Sigmoid colon (tissue), 4 donors: ENCODE data around the gene GOLGA8T.
"Not testable (repeated sequence)": the region's sequence is repeated elsewhere in the genome, so short reads cannot be mapped to it uniquely, and the experiment has no call there.

ENCODE experiments used
- POLR2AphosphoS5 ChIP-seq, 4 donors: sonication (generic); formaldehyde crosslinking; IDR thresholded peaks; one replicate each; pipeline ENCODE4 v1.6.1; 2017; ENCODE audit warnings: antibody characterized with exemption in 4 of 4
- TF ChIP-seq, protein P1 (sequence below), 4 experiments: fragments of 450-650 bp in 3 of 4; fragments of 200-600 bp in 1 of 4; IDR thresholded peaks; one replicate each; pipeline ENCODE4 v1.5.1; 2016 to 2019; ENCODE audit warnings: antibody characterized with exemption in 4 of 4, mild to moderate bottlenecking in 3 of 4, moderate library complexity in 2 of 4

DNA sequence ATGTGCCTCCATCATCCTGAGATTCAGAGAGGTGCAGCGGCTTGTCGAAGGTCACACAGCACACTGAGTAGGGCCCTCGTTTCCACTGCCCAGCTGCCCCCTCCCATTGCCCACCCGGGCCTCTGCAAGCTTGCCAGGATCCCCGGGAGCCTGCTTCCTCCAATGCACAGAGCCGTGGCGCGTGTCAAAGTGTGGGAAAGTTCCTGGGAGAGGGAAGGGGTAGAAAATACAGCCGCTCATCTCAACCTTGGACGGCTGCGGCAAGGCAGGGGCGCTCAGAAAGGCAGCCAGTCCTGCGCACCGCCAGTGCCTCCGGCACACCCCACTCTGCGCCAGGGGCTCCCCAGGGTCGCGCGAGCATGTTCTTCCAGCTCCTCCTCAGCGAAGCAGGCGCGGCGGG lies 56.3 kb downstream of the GOLGA8T start:
- TF ChIP-seq, protein P1, sequence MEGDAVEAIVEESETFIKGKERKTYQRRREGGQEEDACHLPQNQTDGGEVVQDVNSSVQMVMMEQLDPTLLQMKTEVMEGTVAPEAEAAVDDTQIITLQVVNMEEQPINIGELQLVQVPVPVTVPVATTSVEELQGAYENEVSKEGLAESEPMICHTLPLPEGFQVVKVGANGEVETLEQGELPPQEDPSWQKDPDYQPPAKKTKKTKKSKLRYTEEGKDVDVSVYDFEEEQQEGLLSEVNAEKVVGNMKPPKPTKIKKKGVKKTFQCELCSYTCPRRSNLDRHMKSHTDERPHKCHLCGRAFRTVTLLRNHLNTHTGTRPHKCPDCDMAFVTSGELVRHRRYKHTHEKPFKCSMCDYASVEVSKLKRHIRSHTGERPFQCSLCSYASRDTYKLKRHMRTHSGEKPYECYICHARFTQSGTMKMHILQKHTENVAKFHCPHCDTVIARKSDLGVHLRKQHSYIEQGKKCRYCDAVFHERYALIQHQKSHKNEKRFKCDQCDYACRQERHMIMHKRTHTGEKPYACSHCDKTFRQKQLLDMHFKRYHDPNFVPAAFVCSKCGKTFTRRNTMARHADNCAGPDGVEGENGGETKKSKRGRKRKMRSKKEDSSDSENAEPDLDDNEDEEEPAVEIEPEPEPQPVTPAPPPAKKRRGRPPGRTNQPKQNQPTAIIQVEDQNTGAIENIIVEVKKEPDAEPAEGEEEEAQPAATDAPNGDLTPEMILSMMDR (IDR thresholded peaks at IDR 0.05), result not testable (repeated sequence)
- TF ChIP-seq POLR2AphosphoS5 (IDR thresholded peaks at IDR 0.05), result not testable (repeated sequence)
